H1 (cell line): Measurements from ENCODE around the gene LEUTX. TPM values are rescaled to one million over a fixed set of nuclear protein-coding genes. Genes with fewer than 3 reads are reported as not detected.

Experiments used
- CTCF ChIA-PET: fragments of 300-600 bp; sonication (Branson Sonifier 250); formaldehyde crosslinking; loops from one replicate; lab custom pipeline; 2021; ENCODE audit not compliant: partially characterized antibody; lab: Charles Lee
- POLR2A ChIA-PET: fragments of 300-600 bp; sonication (Branson Sonifier 250); formaldehyde crosslinking; loops from one replicate; lab custom pipeline; 2021; ENCODE audit warnings: inconsistent platforms; ENCODE audit not compliant: partially characterized antibody; lab: Charles Lee
- DNase-seq, 2 experiments: peaks; one replicate each; pipeline versions ENCODE4 v3.0.0 to v3.0.0-alpha.2; 2010 to 2022; ENCODE audit warnings: low spot score in 2 of 2, low read depth in 1 of 2, mixed read lengths in 1 of 2
- FAIRE-seq: peaks from 2 replicates; lab custom pipeline; 2011; peaks lifted over from hg19 to GRCh38; lab: Jason Lieb, UNC
- H2AFZ ChIP-seq: 2 replicates; pipeline ENCODE4 v1.8.1; 2012; ENCODE audit warnings: low read length, inconsistent platforms
- H2AK5ac ChIP-seq: 2 replicates; pipeline ENCODE4 v1.6.1; 2013; ENCODE audit warnings: low read depth, low read length
- H2BK120ac ChIP-seq: replicated peaks from 2 replicates; pipeline ENCODE3; 2013; ENCODE audit warnings: low read depth, low read length, inconsistent platforms
- H2BK12ac ChIP-seq: 2 replicates; pipeline ENCODE4 v1.6.1; 2013; ENCODE audit warnings: low read depth, low read length
- H2BK15ac ChIP-seq: 2 replicates; pipeline ENCODE4 v1.6.1; 2013; ENCODE audit warnings: low read length
- H2BK20ac ChIP-seq: 2 replicates; pipeline ENCODE4 v1.6.1; 2013; ENCODE audit warnings: low read length
- H2BK5ac ChIP-seq: 2 replicates; pipeline ENCODE4 v1.6.1; 2013; ENCODE audit warnings: low read depth, low read length
- H3K14ac ChIP-seq: 2 replicates; pipeline ENCODE4 v1.6.1; 2013; ENCODE audit warnings: inconsistent platforms; ENCODE audit not compliant: insufficient read length
- H3K18ac ChIP-seq: 2 replicates; pipeline ENCODE4 v1.6.1; 2013; ENCODE audit warnings: low read length; ENCODE audit errors: extremely low read depth
- H3K23ac ChIP-seq: 2 replicates; pipeline ENCODE4 v1.6.1; 2013; ENCODE audit warnings: inconsistent platforms; ENCODE audit not compliant: insufficient read length
- H3K23me2 ChIP-seq: 2 replicates; pipeline ENCODE4 v1.6.1; 2013; ENCODE audit warnings: low read depth, low read length
- H3K27ac ChIP-seq: 2 replicates; pipeline ENCODE4 v1.6.1; 2011; ENCODE audit warnings: low read depth, low read length, inconsistent platforms
- H3K27me3 ChIP-seq, 4 experiments: replicated peaks in 1 of 4; 1 replicate in 1 of 4; 2 replicates in 3 of 4; pipeline versions ENCODE4 v1.6.1 to v1.8.1; 2011 to 2013; ENCODE audit warnings: low read length in 3 of 4, mild to moderate bottlenecking in 3 of 4, inconsistent platforms in 2 of 4, mixed read lengths in 2 of 4, moderate library complexity in 1 of 4; ENCODE audit not compliant: control insufficient read depth in 3 of 4, insufficient read depth in 3 of 4; ENCODE audit errors: extremely low read depth in 1 of 4
- H3K36me3 ChIP-seq, 4 experiments: 2 replicates each; pipeline versions ENCODE4 v1.6.1 to v1.8.1; 2011 to 2013; ENCODE audit warnings: mild to moderate bottlenecking in 4 of 4, low read length in 3 of 4, moderate library complexity in 2 of 4, control low read depth in 1 of 4, inconsistent platforms in 1 of 4; ENCODE audit not compliant: insufficient read depth in 4 of 4, control insufficient read depth in 2 of 4
- H3K4ac ChIP-seq: replicated peaks from 2 replicates; pipeline ENCODE3; 2013; ENCODE audit warnings: low read length, low read depth, mixed read lengths, inconsistent platforms; ENCODE audit not compliant: insufficient read length
- H3K4me1 ChIP-seq, 4 experiments: replicated peaks in 1 of 4; 1 replicate in 1 of 4; 2 replicates in 3 of 4; pipeline versions ENCODE4 v1.6.1 to v1.8.1; 2011 to 2013; ENCODE audit warnings: low read length in 3 of 4, inconsistent platforms in 2 of 4, mixed read lengths in 1 of 4; ENCODE audit not compliant: insufficient read depth in 4 of 4, control insufficient read depth in 3 of 4
- H3K4me2 ChIP-seq, 2 experiments: 2 replicates each; pipeline versions ENCODE4 v1.6.1 to v1.8.1; 2011 to 2013; ENCODE audit warnings: low read depth in 2 of 2, low read length in 2 of 2, control low read depth in 1 of 2, inconsistent platforms in 1 of 2, mild to moderate bottlenecking in 1 of 2; ENCODE audit not compliant: insufficient read depth in 1 of 2
- H3K4me3 ChIP-seq, 4 experiments: fragments of 200-600, 300-600 bp in 1 of 4; sonication (generic), shearing (Covaris generic), sonication (Bioruptor Twin) in 1 of 4; 2 replicates each; pipeline versions ENCODE4 v1.5.1 to v1.8.1; 2011 to 2016; ENCODE audit warnings: low read length in 4 of 4, low read depth in 3 of 4, control low read depth in 2 of 4, inconsistent platforms in 2 of 4, mild to moderate bottlenecking in 2 of 4, mixed read lengths in 1 of 4, moderate library complexity in 1 of 4; ENCODE audit not compliant: insufficient read depth in 2 of 4; ENCODE audit errors: extremely low read depth in 1 of 4
- H3K56ac ChIP-seq: replicated peaks from 2 replicates; pipeline ENCODE3; 2013; ENCODE audit warnings: low read depth, mild to moderate bottlenecking, mixed read lengths, low read length, inconsistent platforms; ENCODE audit not compliant: insufficient read length
- H3K79me1 ChIP-seq: 2 replicates; pipeline ENCODE4 v1.6.1; 2013; ENCODE audit warnings: low read depth, low read length, control low read depth
- H3K79me2 ChIP-seq, 2 experiments: 2 replicates each; pipeline versions ENCODE4 v1.6.1 to v1.8.1; 2012 to 2013; ENCODE audit warnings: low read length in 2 of 2, mild to moderate bottlenecking in 2 of 2, inconsistent platforms in 1 of 2; ENCODE audit not compliant: insufficient read depth in 2 of 2, control insufficient read depth in 1 of 2
- H3K9ac ChIP-seq, 4 experiments: replicated peaks in 1 of 4; 1 replicate in 1 of 4; 2 replicates in 3 of 4; pipeline versions ENCODE4 v1.6.1 to v1.8.1; 2011 to 2013; ENCODE audit warnings: low read depth in 3 of 4, low read length in 3 of 4, control low read depth in 2 of 4, mild to moderate bottlenecking in 2 of 4, moderate library complexity in 2 of 4, inconsistent platforms in 1 of 4; ENCODE audit errors: extremely low read depth in 1 of 4
- H3K9me3 ChIP-seq, 2 experiments: 2 replicates each; pipeline versions ENCODE4 v1.6.1 to v1.8.1; 2012 to 2013; ENCODE audit warnings: mild to moderate bottlenecking in 2 of 2, moderate library complexity in 2 of 2, control low read depth in 1 of 2, inconsistent platforms in 1 of 2, low read depth in 1 of 2, low read length in 1 of 2, mixed read lengths in 1 of 2; ENCODE audit not compliant: insufficient read depth in 2 of 2
- H4K20me1 ChIP-seq, 2 experiments: replicated peaks in 1 of 2; 2 replicates each; pipeline versions ENCODE3 to v1.8.1; 2011 to 2013; ENCODE audit warnings: inconsistent platforms in 2 of 2, low read length in 2 of 2, mild to moderate bottlenecking in 1 of 2; ENCODE audit not compliant: insufficient read depth in 2 of 2, control insufficient read depth in 1 of 2
- H4K5ac ChIP-seq: 2 replicates; pipeline ENCODE4 v1.6.1; 2013; ENCODE audit warnings: low read length, low read depth, mixed read lengths, inconsistent platforms; ENCODE audit not compliant: insufficient read length
- H4K8ac ChIP-seq: 2 replicates; pipeline ENCODE4 v1.8.0; 2013; ENCODE audit warnings: mild to moderate bottlenecking, moderate library complexity, low read length, inconsistent platforms; ENCODE audit not compliant: insufficient read depth; ENCODE audit errors: extremely low read depth
- H4K91ac ChIP-seq: replicated peaks from 2 replicates; pipeline ENCODE3; 2013; ENCODE audit warnings: low read length, mixed read lengths, inconsistent platforms; ENCODE audit not compliant: insufficient read length
- CBX8 ChIP-seq: fragments of 300-800, 300-1000 bp; sonication (generic); IDR thresholded peaks from 2 replicates; pipeline ENCODE4 v1.7.1; 2016; ENCODE audit warnings: low read depth, low read length, borderline replicate concordance
- CHD1 ChIP-seq: IDR thresholded peaks from 2 replicates; pipeline ENCODE4 v1.6.1; 2012; ENCODE audit warnings: low read depth, low read length, improper control_type of control experiment
- CHD2 ChIP-seq: IDR thresholded peaks from 2 replicates; pipeline ENCODE4 v1.6.1; 2012; ENCODE audit warnings: low read length, improper control_type of control experiment
- RXRA ChIP-seq: IDR thresholded peaks from 2 replicates; pipeline ENCODE4 v1.6.1; 2011; ENCODE audit warnings: low read depth, mild to moderate bottlenecking, low read length, moderate library complexity; ENCODE audit not compliant: insufficient read depth
- SAP30 ChIP-seq: fragments of 300-600 bp; sonication (generic); IDR thresholded peaks from 2 replicates; pipeline ENCODE4 v1.7.1; 2012; ENCODE audit warnings: low read length, moderate library complexity, mild to moderate bottlenecking, inconsistent platforms; ENCODE audit not compliant: insufficient read depth, insufficient replicate concordance
- SP1 ChIP-seq: IDR thresholded peaks from 2 replicates; pipeline ENCODE4 v1.6.1; 2011; ENCODE audit warnings: low read depth, low read length
- TEAD4 ChIP-seq: IDR thresholded peaks from 2 replicates; pipeline ENCODE4 v1.6.1; 2012; ENCODE audit warnings: low read depth, low read length, inconsistent platforms, mixed read lengths
- WGBS, 2 experiments: shearing (Covaris generic) in 1 of 2; methylation state at CpG; one replicate each; pipeline versions ENCODE4 v1.1.6 to v1.1.7; 2013 to 2015; ENCODE audit warnings: low lambda C conversion rate in 2 of 2, mixed read lengths in 2 of 2, inconsistent platforms in 1 of 2, low coverage in 1 of 2, missing lambda C conversion rate in 1 of 2; ENCODE audit not compliant: insufficient replicate concordance in 2 of 2, insufficient coverage in 1 of 2, insufficient read length in 1 of 2; ENCODE audit errors: extremely low coverage in 1 of 2, missing lambda C conversion rate in 1 of 2; 5-methylcytosine and 5-hydroxymethylcytosine counted together
- polyA plus RNA-seq, 7 experiments: library from polyadenylated mRNA; depleted of rRNA in 3 of 7; stranded (reverse) in 5 of 7; unstranded in 2 of 7; fragments of >200 nt in 5 of 7; fragments of 200-250 nt in 2 of 7; gene quantifications; 1 replicate in 5 of 7; 2 replicates in 1 of 7; 4 replicates in 1 of 7; pipeline versions ENCODE4 v1.2.1 to v1.2.3, GENCODE V29; 2011 to 2013; ENCODE audit warnings: missing spikeins in 2 of 7, mixed read lengths in 2 of 7
- total RNA-seq: library from RNA; stranded (reverse); fragmentation: NEBNext Ultra II Directional; extraction: Animal tissue kit (Norgen Biotek cat#: 25700); gene quantifications from 2 replicates; pipeline ENCODE4 v1.2.1, GENCODE V29; 2021
- TF ChIP-seq, protein P1 (sequence below): IDR thresholded peaks from 2 replicates; pipeline ENCODE4 v1.6.1; 2011; ENCODE audit warnings: low read depth, mild to moderate bottlenecking, low read length; ENCODE audit not compliant: insufficient read depth

LEUTX gene
- total and polyA plus RNA-seq, 2 of the 8 experiments (the other 6 are each of a cell fraction or from before 2014, with no cell fraction given) = not detected

DNA sequence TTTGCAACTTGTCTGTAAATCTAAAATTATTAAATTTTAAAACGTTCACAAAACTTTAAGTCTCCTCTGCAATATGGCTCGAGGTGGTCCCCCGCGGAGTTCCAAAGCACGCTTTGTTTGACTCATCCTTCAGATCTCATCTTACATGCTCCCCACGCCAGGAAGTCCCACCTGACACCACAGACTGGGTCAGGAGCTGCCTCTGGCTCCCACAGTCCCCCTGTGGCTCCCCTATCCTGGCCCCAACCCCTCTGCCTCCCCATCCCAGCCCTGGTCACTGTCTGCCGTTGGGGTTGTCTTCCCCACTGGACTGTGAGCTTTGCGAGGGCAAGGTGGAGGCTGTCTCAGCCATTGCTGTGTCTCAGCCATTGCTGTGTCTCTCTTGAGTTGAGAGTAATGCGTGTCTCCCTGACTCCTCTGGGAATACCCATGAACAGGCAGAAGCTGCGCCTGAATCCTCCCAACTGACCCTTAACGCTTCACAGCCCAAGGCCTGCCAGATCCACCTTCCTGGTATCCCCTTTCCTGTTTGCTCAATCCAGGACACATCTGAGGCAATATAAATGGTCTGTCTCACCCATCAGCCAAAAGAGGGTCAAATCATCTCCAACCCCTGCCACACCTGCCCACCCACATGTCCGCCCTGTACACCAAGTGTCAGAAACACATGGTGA, 39.4 kb downstream of the LEUTX start:
- H3K9ac ChIP-seq = no peak overlapping the region; a peak in 2 of 7 replicates
- H4K91ac ChIP-seq = no peak overlapping the region
- no peaks in the 10 kb centered on the region for H3K27me3 ChIP-seq
- no peaks in the 10 kb centered on the region; the same call in none of the 2 replicates for H3K79me1 ChIP-seq
- H3K4me2 ChIP-seq = no peak overlapping the region
- H3K23me2 ChIP-seq = no peaks in the 10 kb centered on the region
- no peaks in the 10 kb centered on the region for H4K20me1 ChIP-seq
- H3K4me3 ChIP-seq = no peak overlapping the region
- H3K36me3 ChIP-seq = no peaks in the 10 kb centered on the region; a peak in 1 of 8 replicates
- H2AK5ac ChIP-seq = no peak overlapping the region
- no peak overlapping the region for H3K23ac ChIP-seq
- POLR2A ChIA-PET = interaction anchor here (0.9 kb wide), 1 partner anchor 9 kb away, joined by 4 read pairs; no protein-coding TSS in a partner anchor
- H3K27ac ChIP-seq = no peak overlapping the region
- no peak overlapping the region for H4K8ac ChIP-seq
- FAIRE-seq (no peak), DNase-seq (no peak)
- H3K79me2 ChIP-seq = 0 out of 4 replicates have a peak, but pooled peaks cover 0 to 2% of the 10 kb centered on the region in 2 experiments
- H3K9me3 ChIP-seq = no peaks in the 10 kb centered on the region
- no peak overlapping the region for H4K5ac ChIP-seq
- H3K56ac ChIP-seq = no peak overlapping the region
- no peak overlapping the region for H2BK15ac ChIP-seq
- no peaks in the 10 kb centered on the region for H3K4me1 ChIP-seq
- no peak overlapping the region for H2BK12ac ChIP-seq
- H3K4ac ChIP-seq = no peak overlapping the region
- WGBS, 2 experiments = 85% methylated on average over 12 of the region's 12 CpGs; no CpG with 5 or more reads in 1 of the 2 experiments
- CTCF ChIA-PET = interaction anchor here (0.5 to 2.0 kb wide), 4 partner anchors 24 to 51 kb away, joined by 3 to 6 read pairs (median 4); no protein-coding TSS in a partner anchor
- TF ChIP-seq RXRA (no peak), CBX8 (no peak), CHD2 (no peak), TEAD4 (no peak), SAP30 (no peak), SP1 (no peak), CHD1 (no peak)
- TF ChIP-seq, protein P1, sequence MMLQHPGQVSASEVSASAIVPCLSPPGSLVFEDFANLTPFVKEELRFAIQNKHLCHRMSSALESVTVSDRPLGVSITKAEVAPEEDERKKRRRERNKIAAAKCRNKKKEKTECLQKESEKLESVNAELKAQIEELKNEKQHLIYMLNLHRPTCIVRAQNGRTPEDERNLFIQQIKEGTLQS = no peak
- TF ChIP-seq, all 59 proteins: peak for 0
- H2BK120ac ChIP-seq = no peak overlapping the region
- H3K14ac ChIP-seq = no peak overlapping the region
- no peak overlapping the region for H3K18ac ChIP-seq
- H2BK5ac ChIP-seq = no peak overlapping the region
- H2BK20ac ChIP-seq = no peak overlapping the region
- H2AFZ ChIP-seq = no peak overlapping the region
